NAMALWA (cell line): ENCODE data around the gene KLHL26.
"Not testable (repeated sequence)": the region's sequence is repeated elsewhere in the genome, so short reads cannot be mapped to it uniquely, and the experiment has no call there.

ENCODE experiments used
- DNase-seq: peaks from one replicate; pipeline ENCODE4 v3.0.0-alpha.2; 2015; ENCODE audit warnings: low spot score

Gene KLHL26, protein sequence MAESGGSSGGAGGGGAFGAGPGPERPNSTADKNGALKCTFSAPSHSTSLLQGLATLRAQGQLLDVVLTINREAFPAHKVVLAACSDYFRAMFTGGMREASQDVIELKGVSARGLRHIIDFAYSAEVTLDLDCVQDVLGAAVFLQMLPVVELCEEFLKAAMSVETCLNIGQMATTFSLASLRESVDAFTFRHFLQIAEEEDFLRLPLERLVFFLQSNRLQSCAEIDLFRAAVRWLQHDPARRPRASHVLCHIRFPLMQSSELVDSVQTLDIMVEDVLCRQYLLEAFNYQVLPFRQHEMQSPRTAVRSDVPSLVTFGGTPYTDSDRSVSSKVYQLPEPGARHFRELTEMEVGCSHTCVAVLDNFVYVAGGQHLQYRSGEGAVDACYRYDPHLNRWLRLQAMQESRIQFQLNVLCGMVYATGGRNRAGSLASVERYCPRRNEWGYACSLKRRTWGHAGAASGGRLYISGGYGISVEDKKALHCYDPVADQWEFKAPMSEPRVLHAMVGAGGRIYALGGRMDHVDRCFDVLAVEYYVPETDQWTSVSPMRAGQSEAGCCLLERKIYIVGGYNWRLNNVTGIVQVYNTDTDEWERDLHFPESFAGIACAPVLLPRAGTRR

GRCh38 chr19:18636969-18637629 lies at the start of gene KLHL26:
KLHL26 (plus strand) TSS chr19:18637028; CDS start chr19:18637055, 27 bp downstream.
- DNase-seq: no peak

GRCh38 chr19:18587561-18587960 lies 49.3 kb upstream of the KLHL26 start:
- DNase-seq: no peak

- DNase-seq: peak; percentile 32
These were observed 48.7 kb upstream of the KLHL26 start for GRCh38 chr19:18587962-18588610.

- DNase-seq: peak; percentile 94
These were observed 48.0 kb upstream of the KLHL26 start, which contains the start of gene REX1BD for GRCh38 chr19:18588611-18589379. REX1BD (plus strand) TSS chr19:18588798; CDS start chr19:18588802, 4 bp downstream.

GRCh38 chr19:18589380-18590272 lies 47.2 kb upstream of the KLHL26 start:
- peak; percentile 86 for DNase-seq

DNA sequence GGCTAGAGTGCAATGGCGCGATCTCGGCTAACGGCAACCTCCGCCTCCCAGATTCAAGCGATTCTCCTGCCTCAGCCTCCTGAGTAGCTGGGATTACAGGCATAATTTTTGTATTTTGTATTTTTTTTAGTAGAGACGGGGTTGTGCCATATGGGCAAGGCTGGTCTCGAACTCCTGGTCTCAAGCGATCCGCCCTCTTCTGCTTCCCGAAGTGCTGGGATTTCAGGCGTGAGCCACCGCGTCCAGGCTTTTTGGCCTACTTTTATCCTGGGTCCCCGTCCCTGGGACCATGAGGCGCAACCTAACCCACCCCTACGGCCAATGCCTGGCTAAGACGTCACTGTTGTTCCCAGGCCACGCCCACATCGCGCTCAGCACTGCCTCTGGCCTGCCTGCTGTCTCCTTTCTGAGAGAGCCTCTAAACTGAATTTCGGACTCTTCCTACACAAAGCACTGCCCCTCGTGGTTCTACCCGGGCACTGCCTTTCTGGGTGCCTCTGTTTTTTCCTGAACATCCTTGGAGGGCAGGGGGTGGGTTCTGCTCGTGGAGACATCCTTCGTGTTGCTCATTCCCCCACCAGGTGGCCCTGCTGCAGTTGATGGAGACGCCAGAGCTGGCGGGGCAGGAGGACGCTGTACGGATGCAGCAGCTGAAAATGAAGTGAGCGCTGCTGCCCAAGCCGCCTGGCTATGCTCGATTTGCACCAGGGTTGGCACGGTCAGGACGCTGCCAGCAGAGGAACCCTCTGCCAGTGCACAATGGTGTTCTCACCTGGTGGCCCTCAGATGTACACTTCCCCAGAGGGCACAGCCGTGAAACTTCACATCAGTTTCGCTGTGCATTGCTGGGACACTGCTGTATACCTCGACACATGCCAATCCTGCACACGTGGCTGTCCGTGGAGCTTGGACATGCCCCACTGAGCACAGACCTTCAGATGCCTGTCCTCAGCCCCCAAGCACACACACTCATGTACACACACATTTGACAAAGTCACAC lies 46.3 kb upstream of the KLHL26 start:
- peak; percentile 35 for DNase-seq

GRCh38 chr19:18591735-18592385 lies 45.0 kb upstream of the KLHL26 start:
- DNase-seq: no peak

DNA sequence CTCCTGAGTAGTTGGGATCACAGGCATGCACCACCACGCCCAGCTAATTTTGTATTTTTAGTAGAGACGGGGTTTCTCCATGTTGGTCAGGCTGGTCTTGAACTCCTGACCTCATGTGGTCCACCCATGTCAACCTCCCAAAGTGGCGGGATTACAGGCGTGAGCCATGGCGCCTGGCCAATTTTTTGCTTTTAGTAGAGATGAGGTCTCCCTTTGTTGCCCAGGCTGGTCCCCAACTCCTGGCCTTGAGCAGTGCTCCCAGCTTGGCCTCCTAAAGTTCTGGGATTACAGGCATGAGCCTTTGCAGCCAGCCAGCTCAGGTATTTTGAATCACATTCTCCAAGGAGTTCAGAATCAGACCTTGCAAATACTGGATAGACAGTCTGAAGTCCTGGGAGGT lies 44.1 kb upstream of the KLHL26 start:
- not testable (repeated sequence) for DNase-seq

DNA sequence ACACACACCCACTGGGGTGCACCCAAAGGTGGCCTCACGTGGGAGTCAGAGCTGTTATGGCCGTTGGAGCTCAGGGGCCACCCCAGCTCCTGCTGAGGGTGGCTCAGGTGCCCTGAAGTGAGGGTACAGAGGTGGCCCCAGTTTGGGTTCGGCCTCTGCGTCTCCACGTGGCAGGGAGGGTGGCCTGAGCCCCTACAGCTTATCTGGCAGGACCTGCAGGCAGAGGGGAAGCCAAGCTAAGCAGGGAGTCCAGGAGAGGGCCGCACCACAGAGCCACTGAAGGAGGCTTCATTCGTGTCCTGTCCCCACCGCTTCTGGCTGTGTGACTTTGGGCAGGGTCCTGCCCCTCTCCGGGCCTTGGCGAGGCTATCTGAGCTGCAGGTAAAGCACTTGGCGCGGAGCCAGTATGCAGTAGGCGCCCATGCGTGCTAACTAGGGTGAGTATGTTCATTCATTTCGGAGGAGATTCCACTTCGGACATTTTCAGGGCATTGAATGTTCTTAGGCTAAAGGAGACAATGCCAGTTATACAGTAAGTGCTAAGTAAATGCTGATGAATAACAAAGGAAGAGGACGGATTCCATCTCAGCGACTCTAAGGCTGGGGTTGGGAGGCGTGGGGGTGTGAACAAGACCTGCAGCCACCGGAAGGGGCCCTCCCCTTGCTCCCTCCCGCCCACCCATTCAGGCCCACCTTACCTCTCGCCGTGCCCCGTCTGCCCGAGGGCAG lies 43.3 kb upstream of the KLHL26 start:
- DNase-seq: no peak

DNA sequence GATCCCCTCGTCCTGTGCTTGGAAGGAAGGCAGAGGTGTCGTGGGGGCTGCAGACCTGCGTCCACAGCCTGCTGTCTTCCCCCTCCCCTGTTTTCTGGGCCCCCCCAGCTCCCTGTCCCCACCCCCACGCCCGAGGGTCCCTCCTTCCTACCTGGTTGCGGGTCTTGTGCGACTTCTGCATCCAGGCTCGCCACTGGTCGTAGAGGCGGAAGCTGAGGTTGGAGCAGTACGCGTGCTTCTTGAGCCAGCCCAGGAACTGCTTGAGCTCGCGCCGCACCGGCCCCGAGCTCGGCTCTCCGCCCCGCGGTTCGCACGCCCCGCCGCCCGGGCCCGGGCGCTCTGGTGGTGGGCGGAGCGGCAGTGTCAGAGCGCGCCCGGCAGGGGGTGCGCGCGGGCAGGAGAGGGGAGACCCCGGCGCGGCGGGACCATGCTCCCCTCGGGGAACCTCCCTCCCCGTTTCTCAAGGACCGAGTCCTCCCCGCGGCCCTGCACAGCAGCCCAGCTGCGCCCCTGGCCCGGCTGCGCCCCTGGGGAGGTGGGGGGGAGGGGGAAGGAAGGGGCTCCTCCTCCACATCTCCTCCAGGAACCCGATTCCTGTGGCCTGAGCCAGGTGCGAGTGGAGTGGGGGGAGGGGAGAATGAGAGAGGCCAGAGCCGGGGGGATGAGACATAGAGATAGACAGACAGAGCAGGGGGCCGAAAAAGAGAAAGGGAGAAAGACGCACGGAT lies 42.6 kb upstream of the KLHL26 start:
- DNase-seq: peak; percentile 89

GRCh38 chr19:18594824-18595373 lies 41.9 kb upstream of the KLHL26 start:
- no peak for DNase-seq

- DNase-seq: no peak
These were observed 41.4 kb upstream of the KLHL26 start for GRCh38 chr19:18595475-18595874.

DNA sequence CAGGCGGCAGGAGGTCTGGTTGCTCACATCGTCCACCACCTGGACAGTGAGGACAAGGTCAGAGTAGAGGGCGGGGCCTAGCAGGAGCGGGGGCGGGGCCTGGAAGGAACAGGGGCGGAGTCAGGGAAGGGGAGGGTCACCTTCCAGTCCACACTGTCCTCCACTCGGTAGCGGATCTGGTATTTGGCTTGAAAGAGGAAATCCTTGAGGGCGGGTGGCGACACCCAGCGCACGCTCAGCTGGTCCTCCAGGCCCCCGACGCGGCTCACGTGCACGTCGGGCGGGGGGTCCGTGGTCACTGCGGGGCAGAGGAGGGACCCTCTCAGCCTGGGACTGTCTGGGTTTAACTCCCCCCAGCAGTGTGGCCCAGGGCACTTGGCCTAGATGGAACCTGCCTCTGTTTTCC lies 40.1 kb upstream of the KLHL26 start:
- no peak for DNase-seq

- no peak for DNase-seq
These were observed 38.8 kb upstream of the KLHL26 start for GRCh38 chr19:18597809-18598660.

DNA sequence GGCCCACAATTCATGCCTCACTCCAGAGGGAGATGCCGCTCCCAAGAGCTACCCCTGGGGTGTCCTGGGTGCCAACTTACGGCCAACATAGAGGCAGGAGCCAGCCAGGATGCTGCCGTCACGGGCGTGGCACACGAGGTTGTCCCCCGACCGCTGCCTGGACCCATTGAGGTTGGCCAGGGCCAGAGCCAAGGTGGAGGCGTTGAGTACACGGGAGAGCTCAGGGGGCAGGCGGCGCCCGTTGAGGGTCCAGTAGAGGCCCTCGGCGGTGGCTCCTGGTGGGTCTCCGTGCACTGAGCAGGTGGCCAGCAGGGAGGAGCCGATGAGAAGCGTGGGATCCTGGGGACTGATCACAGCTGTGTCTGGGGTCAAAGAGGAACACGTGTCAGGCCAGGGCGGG lies 37.3 kb upstream of the KLHL26 start:
- DNase-seq: no peak
